ENCODE measurements around the gene MPPED1.

MPPED1 gene

GRCh38 chr22:43510281-43511070, 98.7 kb downstream of the MPPED1 start:
- Mint-ChIP-seq H3K4me1 (no peaks in the 10 kb centered on the region), H3K9me3 (no peaks in the 10 kb centered on the region), H3K27ac (no peak overlapping the region), H3K36me3 (no peaks in the 10 kb centered on the region), H3K4me3 (no peak overlapping the region)
- DNase-seq (ENCODE audit: low spot score in 2 of 2) = no peak
- ATAC-seq = peak; percentile 14

DNA sequence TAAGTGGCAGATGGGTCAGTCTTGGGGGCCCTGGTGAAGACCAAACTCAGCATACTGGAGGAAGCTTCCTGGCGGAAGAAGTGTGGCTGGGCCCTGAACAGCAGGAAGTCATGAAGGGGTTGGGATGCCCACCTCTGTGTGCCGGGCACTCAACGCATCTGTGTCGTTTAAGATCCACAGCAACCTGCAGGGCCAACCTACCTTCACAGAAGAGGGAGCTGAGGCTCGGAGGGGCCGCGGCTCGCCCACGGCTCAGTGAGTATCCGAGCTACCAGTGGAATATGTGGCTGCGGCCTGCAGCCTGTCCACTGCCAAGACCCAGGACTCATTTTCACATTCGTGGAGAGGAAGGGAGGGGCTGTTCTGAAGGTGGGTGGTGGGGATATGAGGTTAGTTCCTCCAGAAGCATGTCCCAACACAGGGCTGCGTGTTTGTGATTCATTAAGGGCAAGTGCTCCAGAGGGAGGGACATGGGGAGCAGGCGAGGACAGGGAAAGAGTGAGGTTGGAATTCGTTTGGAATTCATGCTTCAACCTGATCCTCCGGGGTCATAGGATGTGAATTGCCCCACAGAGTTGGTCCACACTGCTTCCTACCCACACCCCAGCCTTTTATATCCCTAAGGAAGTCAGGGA, 99.6 kb downstream of the MPPED1 start:
- Mint-ChIP-seq H3K36me3 (no peaks in the 10 kb centered on the region), H3K4me3 (no peak overlapping the region), H3K9me3 (no peaks in the 10 kb centered on the region), H3K27ac (no peak overlapping the region), H3K4me1 (no peaks in the 10 kb centered on the region)
- no peak for ATAC-seq
- no peak for DNase-seq (ENCODE audit: low spot score in 2 of 2)

DNA sequence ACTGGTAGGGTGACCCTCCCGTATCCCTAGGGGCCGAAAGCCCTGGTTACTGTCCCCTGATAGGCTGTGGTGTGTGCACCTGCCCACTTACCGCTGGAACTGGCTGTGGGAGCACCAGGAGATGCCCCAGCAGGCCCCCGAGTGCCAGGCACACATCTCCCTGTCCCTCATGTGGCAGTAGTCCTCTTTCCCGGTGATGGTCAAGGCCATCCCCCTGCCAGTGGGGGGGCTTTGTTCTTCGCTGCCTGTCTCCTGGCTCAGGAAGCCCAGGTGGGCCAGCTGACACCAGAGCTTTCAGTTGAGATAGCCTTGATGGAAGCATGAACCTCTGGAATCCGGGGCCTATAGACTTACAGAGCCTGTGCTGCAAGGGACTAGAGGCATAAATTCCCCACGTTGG, 100.5 kb downstream of the MPPED1 start:
- DNase-seq (ENCODE audit: low spot score in 2 of 2) = no peak
- H3K4me1 Mint-ChIP-seq = no peaks in the 10 kb centered on the region
- no peak overlapping the region for H3K27ac Mint-ChIP-seq
- no peaks in the 10 kb centered on the region for H3K9me3 Mint-ChIP-seq
- H3K4me3 Mint-ChIP-seq = no peak overlapping the region
- no peak for ATAC-seq
- H3K36me3 Mint-ChIP-seq = no peaks in the 10 kb centered on the region

- Mint-ChIP-seq H3K27ac (no peak overlapping the region), H3K36me3 (no peaks in the 10 kb centered on the region), H3K4me1 (no peaks in the 10 kb centered on the region), H3K4me3 (no peak overlapping the region), H3K9me3 (no peaks in the 10 kb centered on the region)
- ATAC-seq (no peak), DNase-seq (ENCODE audit: low spot score in 2 of 2) (no peak)
Measured at GRCh38 chr22:43514476-43515157, 102.8 kb downstream of the MPPED1 start.

- Mint-ChIP-seq H3K9me3 (no peaks in the 10 kb centered on the region), H3K27ac (no peak overlapping the region), H3K36me3 (no peaks in the 10 kb centered on the region), H3K4me1 (peaks cover 2% of the 10 kb centered on the region), H3K4me3 (no peak overlapping the region)
- DNase-seq (ENCODE audit: low spot score in 2 of 2) (no peak), ATAC-seq (no peak)
Measured at GRCh38 chr22:43515411-43515810, 103.6 kb downstream of the MPPED1 start.

GRCh38 chr22:43515902-43516301, 104.1 kb downstream of the MPPED1 start:
- H3K27ac Mint-ChIP-seq = no peak overlapping the region
- H3K36me3 Mint-ChIP-seq = no peaks in the 10 kb centered on the region
- H3K9me3 Mint-ChIP-seq = no peaks in the 10 kb centered on the region
- DNase-seq (ENCODE audit: low spot score in 2 of 2) (no peak), ATAC-seq (no peak)
- H3K4me1 Mint-ChIP-seq = peaks cover 7% of the 10 kb centered on the region
- no peak overlapping the region for H3K4me3 Mint-ChIP-seq

- Mint-ChIP-seq H3K9me3 (no peaks in the 10 kb centered on the region), H3K4me1 (peaks cover 8% of the 10 kb centered on the region), H3K27ac (no peak overlapping the region), H3K36me3 (no peaks in the 10 kb centered on the region), H3K4me3 (no peak overlapping the region)
- DNase-seq (ENCODE audit: low spot score in 2 of 2) = no peak
- no peak for ATAC-seq
Measured at GRCh38 chr22:43516386-43516785, 104.6 kb downstream of the MPPED1 start.

DNA sequence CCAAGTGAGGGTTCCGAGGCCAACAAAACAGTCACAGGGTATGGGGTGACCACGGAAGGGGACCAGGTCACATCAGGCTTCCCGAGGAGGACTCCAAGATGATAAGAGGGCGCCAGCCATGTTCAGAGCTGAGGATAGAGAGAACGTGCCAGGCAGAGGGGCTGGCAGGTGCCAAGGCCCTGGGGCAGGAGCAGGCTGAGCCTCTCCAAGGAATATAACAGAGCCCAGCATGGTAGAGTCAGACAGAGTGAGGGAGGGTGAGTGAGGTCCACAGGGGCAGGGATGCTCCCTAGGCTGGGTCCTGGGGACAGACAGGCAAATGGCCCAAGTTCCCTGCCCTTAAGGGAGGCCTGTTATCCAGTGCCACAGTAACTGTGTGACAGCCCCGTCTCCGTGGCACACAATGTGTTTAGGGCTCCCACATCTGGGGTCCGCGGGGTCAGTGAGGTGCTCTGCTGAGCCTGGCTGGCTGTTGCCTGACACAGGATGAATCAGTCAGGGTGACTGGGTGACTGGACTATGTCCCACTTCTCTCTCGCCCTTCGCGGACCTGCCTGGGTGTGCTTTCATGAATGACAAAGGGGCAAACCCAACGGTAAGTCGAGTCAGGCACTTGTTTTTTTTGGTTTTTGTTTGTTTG, 105.3 kb downstream of the MPPED1 start:
- DNase-seq (ENCODE audit: low spot score in 2 of 2) = no peak
- H3K27ac Mint-ChIP-seq = no peak overlapping the region
- H3K9me3 Mint-ChIP-seq = no peaks in the 10 kb centered on the region
- no peaks in the 10 kb centered on the region for H3K36me3 Mint-ChIP-seq
- no peak for ATAC-seq
- no peak overlapping the region for H3K4me3 Mint-ChIP-seq
- H3K4me1 Mint-ChIP-seq = peaks cover 8% of the 10 kb centered on the region

GRCh38 chr22:43520632-43521039, 108.8 kb downstream of the MPPED1 start:
- Mint-ChIP-seq H3K4me1 (peaks cover 8% of the 10 kb centered on the region), H3K4me3 (no peak overlapping the region), H3K27ac (peak overlapping the region; percentile 43), H3K9me3 (no peaks in the 10 kb centered on the region), H3K36me3 (no peaks in the 10 kb centered on the region)
- DNase-seq (ENCODE audit: low spot score in 2 of 2) = no peak
- peak; percentile 91 for ATAC-seq

DNA sequence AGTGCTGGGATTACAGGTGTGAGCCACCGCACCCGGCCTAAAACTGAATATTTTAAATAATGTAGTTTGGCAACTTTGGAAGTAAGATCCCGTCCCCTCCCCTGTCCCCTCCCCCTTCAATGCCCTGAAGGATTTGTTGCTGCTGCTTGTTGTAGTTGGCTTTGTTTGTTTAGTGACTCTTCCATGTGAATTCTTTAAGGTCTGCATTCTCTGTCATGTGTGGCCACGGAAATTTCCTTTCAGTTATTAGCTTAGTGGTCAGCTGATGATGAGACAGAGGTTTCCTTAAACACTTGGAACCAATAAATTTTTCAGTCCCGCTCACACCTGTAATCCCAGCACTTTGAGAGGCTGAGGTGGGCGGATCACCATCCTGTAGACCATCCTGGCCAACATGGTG, 109.9 kb downstream of the MPPED1 start:
- no peak for ATAC-seq
- no peaks in the 10 kb centered on the region for H3K36me3 Mint-ChIP-seq
- DNase-seq (ENCODE audit: low spot score in 2 of 2) = no peak
- peaks cover 8% of the 10 kb centered on the region for H3K4me1 Mint-ChIP-seq
- H3K9me3 Mint-ChIP-seq = no peaks in the 10 kb centered on the region
- no peak overlapping the region for H3K27ac Mint-ChIP-seq
- H3K4me3 Mint-ChIP-seq = no peak overlapping the region

DNA sequence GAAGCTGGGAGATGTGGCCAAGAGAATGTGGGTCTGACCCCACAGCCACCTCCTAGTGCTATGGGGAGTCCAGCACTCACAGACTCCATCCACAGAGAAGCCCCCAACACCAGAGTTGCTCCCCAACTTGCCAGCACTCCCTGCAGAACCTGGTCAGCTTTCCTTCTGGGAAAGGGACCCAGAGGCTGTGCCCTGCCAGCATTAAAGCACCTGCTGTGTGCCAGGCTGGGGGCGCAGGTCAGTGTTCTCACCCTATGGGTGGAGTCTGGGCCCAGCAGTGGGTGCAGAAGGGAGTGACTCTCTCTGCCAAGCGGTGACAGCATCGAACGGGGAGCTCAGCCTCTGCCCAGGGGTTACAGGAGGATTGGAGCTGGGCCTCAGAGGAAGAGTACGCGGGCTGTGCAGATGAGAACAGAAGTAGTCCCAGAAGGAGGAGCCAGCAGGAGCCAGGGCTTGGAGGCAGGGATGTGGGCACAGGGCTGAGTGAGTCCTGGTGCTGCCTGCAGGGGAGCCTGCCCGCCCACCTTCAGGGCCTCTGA, 114.4 kb downstream of the MPPED1 start:
- Mint-ChIP-seq H3K4me1 (no peaks in the 10 kb centered on the region), H3K36me3 (no peaks in the 10 kb centered on the region), H3K9me3 (no peaks in the 10 kb centered on the region), H3K4me3 (no peak overlapping the region), H3K27ac (no peak overlapping the region)
- ATAC-seq (no peak), DNase-seq (ENCODE audit: low spot score in 2 of 2) (no peak)

DNA sequence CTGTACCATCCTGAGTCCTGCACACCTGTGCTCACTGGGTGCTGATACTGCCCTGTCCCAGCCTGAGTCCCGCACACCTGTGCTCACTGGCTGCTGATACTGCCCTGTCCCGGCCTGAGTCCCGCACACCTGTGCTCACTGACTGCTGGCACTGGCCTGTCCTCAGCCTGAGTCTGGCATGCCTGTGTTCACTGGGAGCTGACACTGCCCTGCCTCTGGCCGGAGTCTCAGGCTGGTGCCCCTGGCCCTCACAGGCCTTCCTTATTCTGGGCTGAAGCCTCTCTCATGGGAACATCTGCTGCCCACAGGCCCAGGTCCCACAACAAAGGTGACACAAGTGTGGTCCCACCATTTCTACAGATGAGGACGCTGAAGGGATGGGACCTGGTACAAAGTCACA, 115.1 kb downstream of the MPPED1 start:
- Mint-ChIP-seq H3K9me3 (no peaks in the 10 kb centered on the region), H3K36me3 (no peaks in the 10 kb centered on the region), H3K27ac (no peak overlapping the region), H3K4me3 (no peak overlapping the region), H3K4me1 (no peaks in the 10 kb centered on the region)
- ATAC-seq = peak; percentile 6
- no peak for DNase-seq (ENCODE audit: low spot score in 2 of 2)

GRCh38 chr22:43528601-43529360, 117.0 kb downstream of the MPPED1 start:
- ATAC-seq = no peak
- H3K9me3 Mint-ChIP-seq = no peaks in the 10 kb centered on the region
- no peaks in the 10 kb centered on the region for H3K36me3 Mint-ChIP-seq
- H3K4me1 Mint-ChIP-seq = no peaks in the 10 kb centered on the region
- H3K27ac Mint-ChIP-seq = no peak overlapping the region
- H3K4me3 Mint-ChIP-seq = no peak overlapping the region
- DNase-seq (ENCODE audit: low spot score in 2 of 2) = no peak

DNA sequence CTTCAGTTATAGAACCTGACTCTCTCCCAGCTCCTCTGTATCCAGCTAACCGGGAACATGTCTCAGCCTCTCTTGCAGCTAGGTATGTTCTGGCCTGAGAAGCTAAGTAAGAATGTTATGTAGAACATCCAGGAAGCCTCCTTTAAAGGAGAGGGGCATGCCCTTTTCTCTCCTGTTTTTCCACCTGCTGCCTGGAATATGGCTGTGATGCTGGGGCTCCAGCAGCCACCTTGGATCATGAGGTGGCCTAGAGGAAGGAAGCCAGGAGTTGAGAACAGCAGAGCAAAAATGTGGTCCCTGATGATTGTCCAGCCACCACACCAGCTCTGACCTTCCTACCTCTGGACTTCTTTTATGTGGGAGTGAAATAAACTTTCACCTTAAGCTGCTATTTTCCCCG, 117.6 kb downstream of the MPPED1 start:
- Mint-ChIP-seq H3K9me3 (no peaks in the 10 kb centered on the region), H3K4me3 (no peak overlapping the region), H3K27ac (no peak overlapping the region), H3K36me3 (no peaks in the 10 kb centered on the region), H3K4me1 (no peaks in the 10 kb centered on the region)
- no peak for DNase-seq (ENCODE audit: low spot score in 2 of 2)
- no peak for ATAC-seq

- Mint-ChIP-seq H3K4me1 (no peaks in the 10 kb centered on the region), H3K9me3 (no peaks in the 10 kb centered on the region), H3K27ac (no peak overlapping the region), H3K36me3 (no peaks in the 10 kb centered on the region), H3K4me3 (no peak overlapping the region)
- DNase-seq (ENCODE audit: low spot score in 2 of 2) (no peak), ATAC-seq (no peak)
Measured at GRCh38 chr22:43529934-43530333, 118.1 kb downstream of the MPPED1 start.

All from stimulated activated effector memory CD8-positive, alpha-beta T cell treated with anti-CD3 and anti-CD28 coated beads, Interleukin-12 subunit alpha, Interleukin-12 subunit beta, amount 100 ng/mL, for 72 hours (primary cell).